GM12891 (cell line): ENCODE data around the gene POLR2F.

Experiments used
- DNase-seq: peaks from one replicate; pipeline ENCODE4 v3.0.0; 2011; ENCODE audit warnings: low spot score; ENCODE audit not compliant: insufficient read length
- FAIRE-seq: peaks from 2 replicates; lab custom pipeline; 2011; peaks lifted over from hg19 to GRCh38; lab: Jason Lieb, UNC
- PAX5 ChIP-seq: IDR thresholded peaks from 2 replicates; pipeline ENCODE4 v1.6.1; 2011; ENCODE audit warnings: low read length, moderate library complexity, mild to moderate bottlenecking; ENCODE audit not compliant: insufficient read depth, severe bottlenecking
- POLR2A ChIP-seq: IDR thresholded peaks from 2 replicates; pipeline ENCODE4 v1.6.1; 2011; ENCODE audit warnings: low read depth, low read length, control low read depth
- POLR2AphosphoS5 ChIP-seq: IDR thresholded peaks from 2 replicates; pipeline ENCODE4 v1.6.1; 2011; ENCODE audit warnings: low read depth, low read length, control low read depth
- POU2F2 ChIP-seq: IDR thresholded peaks from 2 replicates; pipeline ENCODE4 v1.6.1; 2011; ENCODE audit warnings: low read depth, mild to moderate bottlenecking, control low read depth, low read length, moderate library complexity
- SPI1 ChIP-seq: IDR thresholded peaks from 2 replicates; pipeline ENCODE4 v1.6.1; 2011; ENCODE audit warnings: low read depth, low read length, control low read depth
- TAF1 ChIP-seq: IDR thresholded peaks from 2 replicates; pipeline ENCODE4 v1.6.1; 2011; ENCODE audit warnings: low read depth, low read length, control low read depth

The POLR2F gene

DNA sequence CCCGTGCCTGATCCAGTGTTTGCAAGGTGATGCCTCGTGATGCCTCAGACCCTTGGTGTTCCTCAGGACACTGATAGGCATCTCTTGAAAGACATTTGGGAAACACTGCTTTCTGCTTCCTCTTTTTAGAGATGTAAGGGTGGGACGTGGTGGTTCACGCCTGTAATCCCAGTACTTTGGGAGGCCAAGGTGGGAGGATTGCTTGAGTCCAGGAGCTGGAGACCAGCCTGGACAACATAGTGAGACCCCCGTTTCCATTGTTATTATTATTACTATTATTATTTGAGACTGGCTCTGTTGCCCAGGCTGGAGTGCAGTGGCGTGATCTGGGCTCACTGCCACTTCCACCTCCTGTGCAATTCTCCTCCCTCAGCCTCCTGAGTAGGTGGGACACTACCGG is 37.4 kb downstream of the POLR2F start:
- FAIRE-seq, result no peak
- no peak for DNase-seq
- no peak for TF ChIP-seq POLR2A
- TF ChIP-seq POLR2AphosphoS5, result no peak
- TF ChIP-seq PAX5, result no peak
- no peak for TF ChIP-seq POU2F2
- TF ChIP-seq SPI1, result no peak
- TF ChIP-seq TAF1, result no peak

- TF ChIP-seq TAF1 (no peak), PAX5 (no peak)
- no peak for FAIRE-seq
- DNase-seq, result no peak
Measured at GRCh38 chr22:37991731-37992442, 38.4 kb downstream of the POLR2F start.

DNA sequence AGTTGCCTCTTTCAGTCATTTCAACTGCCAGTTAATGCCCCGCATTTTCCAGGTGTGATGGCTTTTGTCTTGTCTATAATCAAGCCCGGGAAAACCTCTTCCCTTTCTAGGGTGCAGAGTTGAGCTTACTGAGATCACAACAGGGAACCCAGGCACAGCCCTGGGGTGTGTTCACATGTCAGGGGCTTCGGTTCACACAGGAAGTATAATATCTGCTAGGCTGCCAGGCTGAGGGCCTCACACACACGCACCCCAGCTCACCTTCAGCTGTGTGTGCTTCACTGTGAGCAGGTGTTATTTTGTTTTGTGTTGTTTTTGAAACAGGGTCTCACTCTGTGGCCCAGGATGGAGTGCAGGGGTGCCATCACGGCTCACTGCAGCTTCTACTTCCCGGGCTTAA is 40.5 kb downstream of the POLR2F start:
- FAIRE-seq (no peak), DNase-seq (no peak)
- no peak for TF ChIP-seq POLR2A
- no peak for TF ChIP-seq SPI1
- TF ChIP-seq POLR2AphosphoS5, result no peak
- TF ChIP-seq TAF1, result no peak
- TF ChIP-seq PAX5, result no peak
- TF ChIP-seq POU2F2, result no peak

DNA sequence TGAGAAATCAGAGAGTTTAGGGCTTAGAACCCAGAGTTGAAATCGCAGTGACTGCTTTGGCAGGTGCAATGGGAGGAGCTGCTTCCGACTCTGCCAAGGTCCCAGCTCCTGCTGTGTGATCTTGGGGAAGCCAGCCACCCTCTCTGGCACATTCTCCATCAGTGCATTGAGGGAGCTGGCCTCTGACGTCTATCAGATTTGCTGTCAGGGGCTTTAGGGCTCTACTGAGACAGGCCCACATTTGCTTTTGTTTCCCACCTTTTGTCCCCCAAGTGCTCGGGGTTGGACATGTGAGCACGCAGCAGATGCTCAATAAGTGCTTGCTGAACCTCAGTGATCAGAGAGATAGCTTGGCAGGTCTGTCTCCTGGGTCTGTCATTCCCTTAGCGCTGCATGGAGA is 41.5 kb downstream of the POLR2F start:
- FAIRE-seq (no peak), DNase-seq (no peak)
- TF ChIP-seq SPI1 (no peak), POLR2AphosphoS5 (no peak), POU2F2 (no peak), TAF1 (no peak), POLR2A (no peak), PAX5 (no peak)

DNA sequence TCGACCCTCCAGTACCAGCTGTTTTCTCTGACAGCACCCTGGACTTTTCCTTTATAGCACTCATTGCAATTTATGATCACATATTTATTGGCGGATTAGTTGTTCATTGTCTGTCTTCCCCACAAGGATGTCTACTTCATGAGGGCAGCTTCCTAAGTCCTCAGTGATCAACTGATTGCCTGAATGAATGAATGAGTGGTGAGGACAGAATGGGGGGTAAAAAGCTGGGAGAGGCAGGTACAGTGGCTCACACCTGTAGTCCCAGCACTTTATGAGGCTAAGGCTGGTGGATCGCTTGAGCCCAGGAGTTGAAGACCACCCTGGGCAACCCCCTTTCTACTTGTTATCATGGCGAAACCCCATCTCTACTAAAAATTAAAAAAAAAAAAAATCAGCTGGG is 42.0 kb downstream of the POLR2F start:
- FAIRE-seq (no peak), DNase-seq (no peak)

GRCh38 chr22:37996079-37996478 is 42.6 kb downstream of the POLR2F start:
- DNase-seq (no peak), FAIRE-seq (no peak)
- TF ChIP-seq TAF1, result no peak
- no peak for TF ChIP-seq PAX5
- TF ChIP-seq POLR2A, result no peak

More for the DNA sequence above, 42.0 kb downstream of the POLR2F start:
- TF ChIP-seq POU2F2 (no peak), POLR2A (no peak), PAX5 (no peak), SPI1 (no peak), TAF1 (no peak), POLR2AphosphoS5 (no peak)

- TF ChIP-seq PAX5 (no peak), POLR2AphosphoS5 (no peak), POU2F2 (no peak), TAF1 (no peak), SPI1 (no peak), POLR2A (no peak)
- no peak for FAIRE-seq
- DNase-seq, result no peak
Measured at GRCh38 chr22:37996515-37997246, 43.2 kb downstream of the POLR2F start.

DNA sequence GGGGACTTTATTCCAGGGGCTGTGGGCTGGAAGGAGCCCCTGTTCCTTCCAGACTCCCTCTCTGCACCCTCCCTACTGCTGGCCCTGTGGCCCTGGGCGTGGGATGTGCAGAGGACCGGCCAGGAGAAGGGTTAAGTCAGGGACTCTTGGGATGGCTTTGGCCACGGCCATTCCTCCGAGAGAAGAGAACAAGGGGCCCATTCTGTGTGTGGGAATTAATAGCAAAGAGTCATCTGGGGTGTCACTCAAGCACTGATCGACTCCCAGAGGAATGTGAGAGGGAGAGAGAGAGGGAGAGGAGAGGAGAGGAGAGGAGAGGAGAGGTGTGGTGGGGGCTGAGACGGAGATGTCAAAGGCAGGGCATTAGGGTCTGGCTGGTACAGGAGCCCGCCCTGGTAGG is 45.0 kb downstream of the POLR2F start:
- DNase-seq (no peak), FAIRE-seq (no peak)
- TF ChIP-seq POLR2AphosphoS5, result no peak
- no peak for TF ChIP-seq POLR2A

GRCh38 chr22:37999236-37999635 is 45.7 kb downstream of the POLR2F start:
- FAIRE-seq, result no peak
- no peak for DNase-seq
- TF ChIP-seq POU2F2, result no peak
- TF ChIP-seq POLR2AphosphoS5, result no peak
- no peak for TF ChIP-seq POLR2A
- no peak for TF ChIP-seq TAF1
- no peak for TF ChIP-seq PAX5
- TF ChIP-seq SPI1, result no peak
